GM12878 (cell line): ENCODE data around the gene ARMH1. TPM values are rescaled to one million over a fixed set of nuclear protein-coding genes. Genes with fewer than 3 reads are reported as not detected.

Experiments
- ATAC-seq: fragments of 200-7000 bp; cut with Tn5 transposase; 3 replicates; pipeline ENCODE4 v1.9.1; 2020; ENCODE audit warnings: mild to moderate bottlenecking, moderate library complexity
- BruUV-seq: library from RNA; stranded (reverse); fragments of 400-500 nt; replicated peaks from 2 replicates; lab custom pipeline; 2021; lab: Mats Ljungman, UMichigan
- CTCF ChIA-PET: fragments of 300-600 bp; sonication (Branson Sonifier 250); formaldehyde crosslinking; extraction: SDS; loops from one replicate; lab custom pipeline; 2021; ENCODE audit warnings: inconsistent platforms; lab: Yijun Ruan, JAX
- POLR2A ChIA-PET: fragments of 350-600 bp; formaldehyde crosslinking; extraction: SDS; loops from one replicate; lab custom pipeline; 2021; ENCODE audit warnings: inconsistent platforms; lab: Charles Lee
- RAD21 ChIA-PET: fragments of 300-600 bp; sonication (Branson Sonifier 250); formaldehyde crosslinking; loops from one replicate; lab custom pipeline; 2023; ENCODE audit warnings: antibody characterized with exemption; ENCODE audit not compliant: unreplicated experiment; lab: Charles Lee
- SMC1A ChIA-PET: fragments of 300-600 bp; sonication (Branson Sonifier 250); formaldehyde crosslinking; loops from one replicate; lab custom pipeline; 2023; ENCODE audit not compliant: unreplicated experiment, uncharacterized antibody; lab: Charles Lee
- DNase-seq: peaks from one replicate; pipeline ENCODE4 v3.0.0-alpha.2; 2011; ENCODE audit warnings: low read depth, low spot score
- FAIRE-seq: peaks from 3 replicates; lab custom pipeline; 2011; peaks lifted over from hg19 to GRCh38; lab: Jason Lieb, UNC
- H2AFZ ChIP-seq: 2 replicates; pipeline ENCODE4 v1.6.0; 2011; ENCODE audit warnings: low read depth, low read length, control low read depth; ENCODE audit not compliant: control insufficient read depth
- H3K27ac ChIP-seq: 2 replicates; pipeline ENCODE4 v1.5.1; 2011; ENCODE audit warnings: control low read depth; ENCODE audit not compliant: control insufficient read depth, insufficient read depth
- H3K27me3 ChIP-seq, 2 experiments: replicated peaks in 1 of 2; 2 replicates each; pipeline versions ENCODE4 v1.6.0 to v1.6.1; 2011; ENCODE audit warnings: low read length in 1 of 2; ENCODE audit not compliant: control insufficient read depth in 2 of 2, insufficient read depth in 2 of 2
- H3K36me3 ChIP-seq, 2 experiments: 2 replicates each; pipeline ENCODE4 v1.5.1; 2011; ENCODE audit warnings: low read length in 1 of 2; ENCODE audit not compliant: control insufficient read depth in 2 of 2, insufficient read depth in 2 of 2
- H3K4me1 ChIP-seq: 2 replicates; pipeline ENCODE4 v1.6.1; 2011; ENCODE audit warnings: mild to moderate bottlenecking, low read length, moderate library complexity, mixed read lengths; ENCODE audit not compliant: control insufficient read depth, insufficient read depth
- H3K4me2 ChIP-seq: 2 replicates; pipeline ENCODE4 v1.6.0; 2011; ENCODE audit warnings: control low read depth; ENCODE audit not compliant: control insufficient read depth, insufficient read depth
- H3K4me3 ChIP-seq: fragments of 200-600 bp; sonication (generic); 2 replicates; pipeline ENCODE4 v1.5.1; 2016
- H3K79me2 ChIP-seq: 2 replicates; pipeline ENCODE4 v1.6.0; 2011; ENCODE audit warnings: low read length; ENCODE audit not compliant: control insufficient read depth, insufficient read depth
- H3K9ac ChIP-seq: 2 replicates; pipeline ENCODE4 v1.8.0; 2011; ENCODE audit warnings: low read length, control low read depth, mixed read lengths; ENCODE audit not compliant: control insufficient read depth, insufficient read depth
- H3K9me3 ChIP-seq: replicated peaks from 3 replicates; pipeline ENCODE4 v1.5.1; 2011; ENCODE audit warnings: mild to moderate bottlenecking, low read length; ENCODE audit not compliant: control insufficient read depth, insufficient read depth
- H4K20me1 ChIP-seq: 2 replicates; pipeline ENCODE4 v1.6.0; 2011; ENCODE audit not compliant: control insufficient read depth, insufficient read depth
- CEBPB ChIP-seq, 2 experiments: fragments of 150-350 bp in 1 of 2; IDR thresholded peaks; 2 replicates each; pipeline ENCODE4 v1.6.1; 2012 to 2014; ENCODE audit warnings: low read depth in 2 of 2, low read length in 2 of 2, borderline replicate concordance in 1 of 2, inconsistent platforms in 1 of 2
- FOS ChIP-seq: IDR thresholded peaks from 3 replicates; pipeline ENCODE4 v1.6.1; 2011; ENCODE audit warnings: borderline replicate concordance; ENCODE audit not compliant: insufficient read length; ENCODE audit errors: extremely low read depth
- SP1 ChIP-seq: IDR thresholded peaks from one replicate; pipeline ENCODE4 v1.6.1; 2011; ENCODE audit warnings: low read depth, low read length
- WRNIP1 ChIP-seq: IDR thresholded peaks from 2 replicates; pipeline ENCODE4 v1.6.1; 2011; ENCODE audit warnings: low read depth, low read length, improper control_type of control experiment, borderline replicate concordance
- WGBS: methylation state at CpG from one replicate; pipeline ENCODE4 v1.1.6; 2016; ENCODE audit warnings: low lambda C conversion rate; ENCODE audit not compliant: insufficient replicate concordance, insufficient coverage; ENCODE audit errors: missing lambda C conversion rate; 5-methylcytosine and 5-hydroxymethylcytosine counted together
- in situ Hi-C: fragments of 300-500 bp; cut with MboI; formaldehyde crosslinking; loops from 9 replicates; pipeline ENCODE4 v1.14.3; 2018; ENCODE audit warnings: mixed read lengths
- intact Hi-C: fragments of 100-400 bp; cut with micrococcal nuclease; formaldehyde crosslinking; loops from one replicate; pipeline ENCODE4 v1.14.2; 2022; ENCODE audit not compliant: unreplicated experiment
- polyA plus RNA-seq, 11 experiments: library from polyadenylated mRNA; depleted of rRNA in 4 of 11; unstranded in 6 of 11; stranded (reverse) in 5 of 11; fragments of >200 nt; fragmentation: Nextera tagmentation in 4 of 11; fragmentation: Illumina TruSeq in 1 of 11; extraction: Ambion mirVana in 4 of 11; extraction: Trizol in 1 of 11; gene quantifications; 1 replicate in 1 of 11; 2 replicates in 10 of 11; pipeline versions ENCODE4 v1.2.1 to v1.2.3, GENCODE V29; 2011 to 2016; ENCODE audit warnings: inconsistent platforms in 2 of 11, missing spikeins in 2 of 11, low read depth in 1 of 11
- total RNA-seq, 4 experiments: library from RNA; depleted of rRNA in 3 of 4; stranded (reverse); fragments of >200 nt in 3 of 4; fragmentation: Illumina TruSeq in 1 of 4; extraction: Trizol in 1 of 4; gene quantifications; 2 replicates each; pipeline versions ENCODE4 v1.2.1 to v1.2.3, GENCODE V29; 2013 to 2021
- TF ChIP-seq, protein P1 (sequence below): fragments of 450-650 bp; formaldehyde crosslinking; IDR thresholded peaks from 2 replicates; pipeline ENCODE4 v1.5.0; 2022; ENCODE audit warnings: mild to moderate bottlenecking, missing genetic modification characterization
- TF ChIP-seq, protein P2 (sequence below): fragments of 450-650 bp; IDR thresholded peaks from 2 replicates; pipeline ENCODE4 v1.6.1; 2018; ENCODE audit warnings: mild to moderate bottlenecking, low read depth, moderate library complexity; ENCODE audit not compliant: partially characterized antibody
- TF ChIP-seq, protein P3 (sequence below), 3 experiments: IDR thresholded peaks in 2 of 3; conservative IDR thresholded peaks in 1 of 3; 2 replicates each; pipeline ENCODE4 v1.5.1; 2011; ENCODE audit warnings: low read depth in 3 of 3, low read length in 3 of 3, mild to moderate bottlenecking in 3 of 3, control low read depth in 2 of 3, moderate library complexity in 2 of 3, inconsistent platforms in 1 of 3, mixed read lengths in 1 of 3; ENCODE audit not compliant: control insufficient read depth in 2 of 3, insufficient read depth in 1 of 3; ENCODE audit errors: extremely low read depth in 1 of 3
- TF ChIP-seq, protein P4 (sequence below): fragments of 450-650 bp; conservative IDR thresholded peaks from 2 replicates; pipeline ENCODE4 v1.6.1; 2017; ENCODE audit warnings: mild to moderate bottlenecking, moderate library complexity
- TF ChIP-seq, protein P5 (sequence below): IDR thresholded peaks from 2 replicates; pipeline ENCODE4 v1.6.1; 2011; ENCODE audit warnings: mild to moderate bottlenecking, low read depth, low read length, moderate library complexity; ENCODE audit not compliant: insufficient replicate concordance

Gene ARMH1
- total and polyA plus RNA-seq, 10 of the 15 experiments (the other 5 are each of a cell fraction or from before 2014, with no cell fraction given): 0.93 to 43.9 (median 8.2) TPM

DNA sequence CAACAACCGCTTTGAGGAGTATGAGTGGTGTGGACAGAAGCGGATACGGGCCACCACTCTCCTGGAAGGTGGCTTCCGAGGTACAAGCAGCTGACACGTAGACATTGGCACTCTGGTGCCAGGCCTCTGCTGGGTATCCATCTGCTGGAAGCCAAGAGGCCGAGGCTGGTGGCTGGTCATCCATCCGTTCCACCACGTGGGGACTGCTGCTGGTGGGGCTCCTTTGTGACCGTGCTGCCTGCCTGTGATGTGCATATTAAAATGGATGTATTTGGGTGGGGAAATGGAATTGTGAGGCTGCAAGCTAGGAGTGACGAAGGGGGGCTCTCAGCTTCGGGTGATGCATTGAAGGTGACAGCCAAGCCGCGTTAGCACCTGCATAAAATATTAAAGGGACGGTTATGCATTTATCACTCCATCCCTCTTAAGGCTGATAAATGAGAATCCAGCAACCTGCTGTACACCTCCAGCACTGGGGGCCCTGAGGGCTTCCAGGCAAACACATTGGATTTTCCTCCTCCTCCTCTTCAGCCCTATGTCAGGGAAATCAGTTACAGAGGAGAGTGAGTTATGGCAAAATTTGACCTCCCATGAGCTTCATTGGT, 38.3 kb upstream of the ARMH1 start:
- H3K4me1 ChIP-seq: no peaks in the 10 kb centered on the region
- RAD21 ChIA-PET: no interaction called here
- peaks cover 20 to 33% of the 10 kb centered on the region in 2 experiments for H3K36me3 ChIP-seq
- TF ChIP-seq, protein P1, sequence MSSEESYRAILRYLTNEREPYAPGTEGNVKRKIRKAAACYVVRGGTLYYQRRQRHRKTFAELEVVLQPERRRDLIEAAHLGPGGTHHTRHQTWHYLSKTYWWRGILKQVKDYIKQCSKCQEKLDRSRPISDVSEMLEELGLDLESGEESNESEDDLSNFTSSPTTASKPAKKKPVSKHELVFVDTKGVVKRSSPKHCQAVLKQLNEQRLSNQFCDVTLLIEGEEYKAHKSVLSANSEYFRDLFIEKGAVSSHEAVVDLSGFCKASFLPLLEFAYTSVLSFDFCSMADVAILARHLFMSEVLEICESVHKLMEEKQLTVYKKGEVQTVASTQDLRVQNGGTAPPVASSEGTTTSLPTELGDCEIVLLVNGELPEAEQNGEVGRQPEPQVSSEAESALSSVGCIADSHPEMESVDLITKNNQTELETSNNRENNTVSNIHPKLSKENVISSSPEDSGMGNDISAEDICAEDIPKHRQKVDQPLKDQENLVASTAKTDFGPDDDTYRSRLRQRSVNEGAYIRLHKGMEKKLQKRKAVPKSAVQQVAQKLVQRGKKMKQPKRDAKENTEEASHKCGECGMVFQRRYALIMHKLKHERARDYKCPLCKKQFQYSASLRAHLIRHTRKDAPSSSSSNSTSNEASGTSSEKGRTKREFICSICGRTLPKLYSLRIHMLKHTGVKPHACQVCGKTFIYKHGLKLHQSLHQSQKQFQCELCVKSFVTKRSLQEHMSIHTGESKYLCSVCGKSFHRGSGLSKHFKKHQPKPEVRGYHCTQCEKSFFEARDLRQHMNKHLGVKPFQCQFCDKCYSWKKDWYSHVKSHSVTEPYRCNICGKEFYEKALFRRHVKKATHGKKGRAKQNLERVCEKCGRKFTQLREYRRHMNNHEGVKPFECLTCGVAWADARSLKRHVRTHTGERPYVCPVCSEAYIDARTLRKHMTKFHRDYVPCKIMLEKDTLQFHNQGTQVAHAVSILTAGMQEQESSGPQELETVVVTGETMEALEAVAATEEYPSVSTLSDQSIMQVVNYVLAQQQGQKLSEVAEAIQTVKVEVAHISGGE (CRISPR knock-in tag): no peak
- no peak for TF ChIP-seq FOS
- TF ChIP-seq SP1: no peak
- TF ChIP-seq, protein P2, sequence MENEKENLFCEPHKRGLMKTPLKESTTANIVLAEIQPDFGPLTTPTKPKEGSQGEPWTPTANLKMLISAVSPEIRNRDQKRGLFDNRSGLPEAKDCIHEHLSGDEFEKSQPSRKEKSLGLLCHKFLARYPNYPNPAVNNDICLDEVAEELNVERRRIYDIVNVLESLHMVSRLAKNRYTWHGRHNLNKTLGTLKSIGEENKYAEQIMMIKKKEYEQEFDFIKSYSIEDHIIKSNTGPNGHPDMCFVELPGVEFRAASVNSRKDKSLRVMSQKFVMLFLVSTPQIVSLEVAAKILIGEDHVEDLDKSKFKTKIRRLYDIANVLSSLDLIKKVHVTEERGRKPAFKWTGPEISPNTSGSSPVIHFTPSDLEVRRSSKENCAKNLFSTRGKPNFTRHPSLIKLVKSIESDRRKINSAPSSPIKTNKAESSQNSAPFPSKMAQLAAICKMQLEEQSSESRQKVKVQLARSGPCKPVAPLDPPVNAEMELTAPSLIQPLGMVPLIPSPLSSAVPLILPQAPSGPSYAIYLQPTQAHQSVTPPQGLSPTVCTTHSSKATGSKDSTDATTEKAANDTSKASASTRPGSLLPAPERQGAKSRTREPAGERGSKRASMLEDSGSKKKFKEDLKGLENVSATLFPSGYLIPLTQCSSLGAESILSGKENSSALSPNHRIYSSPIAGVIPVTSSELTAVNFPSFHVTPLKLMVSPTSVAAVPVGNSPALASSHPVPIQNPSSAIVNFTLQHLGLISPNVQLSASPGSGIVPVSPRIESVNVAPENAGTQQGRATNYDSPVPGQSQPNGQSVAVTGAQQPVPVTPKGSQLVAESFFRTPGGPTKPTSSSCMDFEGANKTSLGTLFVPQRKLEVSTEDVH: no peak
- TF ChIP-seq WRNIP1: no peak
- TF ChIP-seq, protein P3, sequence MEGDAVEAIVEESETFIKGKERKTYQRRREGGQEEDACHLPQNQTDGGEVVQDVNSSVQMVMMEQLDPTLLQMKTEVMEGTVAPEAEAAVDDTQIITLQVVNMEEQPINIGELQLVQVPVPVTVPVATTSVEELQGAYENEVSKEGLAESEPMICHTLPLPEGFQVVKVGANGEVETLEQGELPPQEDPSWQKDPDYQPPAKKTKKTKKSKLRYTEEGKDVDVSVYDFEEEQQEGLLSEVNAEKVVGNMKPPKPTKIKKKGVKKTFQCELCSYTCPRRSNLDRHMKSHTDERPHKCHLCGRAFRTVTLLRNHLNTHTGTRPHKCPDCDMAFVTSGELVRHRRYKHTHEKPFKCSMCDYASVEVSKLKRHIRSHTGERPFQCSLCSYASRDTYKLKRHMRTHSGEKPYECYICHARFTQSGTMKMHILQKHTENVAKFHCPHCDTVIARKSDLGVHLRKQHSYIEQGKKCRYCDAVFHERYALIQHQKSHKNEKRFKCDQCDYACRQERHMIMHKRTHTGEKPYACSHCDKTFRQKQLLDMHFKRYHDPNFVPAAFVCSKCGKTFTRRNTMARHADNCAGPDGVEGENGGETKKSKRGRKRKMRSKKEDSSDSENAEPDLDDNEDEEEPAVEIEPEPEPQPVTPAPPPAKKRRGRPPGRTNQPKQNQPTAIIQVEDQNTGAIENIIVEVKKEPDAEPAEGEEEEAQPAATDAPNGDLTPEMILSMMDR (IDR thresholded peaks at IDR 0.05 in 2 of 3, conservative IDR thresholded peaks at IDR 0.05 in 1 of 3; ENCODE audit: control insufficient read depth in 2 of 3, extremely low read depth in 1 of 3, insufficient read depth in 1 of 3, low read depth in 3 of 3, low read length in 3 of 3): no peak
- no peak for TF ChIP-seq CEBPB (IDR thresholded peaks at IDR 0.05; ENCODE audit: borderline replicate concordance in 1 of 2, low read depth in 2 of 2, low read length in 2 of 2)
- TF ChIP-seq, protein P4, sequence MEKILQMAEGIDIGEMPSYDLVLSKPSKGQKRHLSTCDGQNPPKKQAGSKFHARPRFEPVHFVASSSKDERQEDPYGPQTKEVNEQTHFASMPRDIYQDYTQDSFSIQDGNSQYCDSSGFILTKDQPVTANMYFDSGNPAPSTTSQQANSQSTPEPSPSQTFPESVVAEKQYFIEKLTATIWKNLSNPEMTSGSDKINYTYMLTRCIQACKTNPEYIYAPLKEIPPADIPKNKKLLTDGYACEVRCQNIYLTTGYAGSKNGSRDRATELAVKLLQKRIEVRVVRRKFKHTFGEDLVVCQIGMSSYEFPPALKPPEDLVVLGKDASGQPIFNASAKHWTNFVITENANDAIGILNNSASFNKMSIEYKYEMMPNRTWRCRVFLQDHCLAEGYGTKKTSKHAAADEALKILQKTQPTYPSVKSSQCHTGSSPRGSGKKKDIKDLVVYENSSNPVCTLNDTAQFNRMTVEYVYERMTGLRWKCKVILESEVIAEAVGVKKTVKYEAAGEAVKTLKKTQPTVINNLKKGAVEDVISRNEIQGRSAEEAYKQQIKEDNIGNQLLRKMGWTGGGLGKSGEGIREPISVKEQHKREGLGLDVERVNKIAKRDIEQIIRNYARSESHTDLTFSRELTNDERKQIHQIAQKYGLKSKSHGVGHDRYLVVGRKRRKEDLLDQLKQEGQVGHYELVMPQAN: no peak
- TF ChIP-seq, protein P5, sequence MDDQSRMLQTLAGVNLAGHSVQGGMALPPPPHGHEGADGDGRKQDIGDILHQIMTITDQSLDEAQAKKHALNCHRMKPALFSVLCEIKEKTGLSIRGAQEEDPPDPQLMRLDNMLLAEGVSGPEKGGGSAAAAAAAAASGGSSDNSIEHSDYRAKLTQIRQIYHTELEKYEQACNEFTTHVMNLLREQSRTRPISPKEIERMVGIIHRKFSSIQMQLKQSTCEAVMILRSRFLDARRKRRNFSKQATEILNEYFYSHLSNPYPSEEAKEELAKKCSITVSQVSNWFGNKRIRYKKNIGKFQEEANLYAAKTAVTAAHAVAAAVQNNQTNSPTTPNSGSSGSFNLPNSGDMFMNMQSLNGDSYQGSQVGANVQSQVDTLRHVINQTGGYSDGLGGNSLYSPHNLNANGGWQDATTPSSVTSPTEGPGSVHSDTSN: no peak
- H3K9ac ChIP-seq: no peak overlapping the region
- no peak overlapping the region for H2AFZ ChIP-seq
- in situ Hi-C loops: no loop called here
- no peaks in the 10 kb centered on the region for H4K20me1 ChIP-seq
- no peaks in the 10 kb centered on the region for H3K27me3 ChIP-seq
- WGBS: 97% methylated on average over 14 of the region's 14 CpGs
- CTCF ChIA-PET: interaction anchor here (0.9 kb wide), 1 partner anchor 16 kb away, joined by 3 read pairs; no protein-coding TSS in a partner anchor
- no peaks in the 10 kb centered on the region for H3K9me3 ChIP-seq
- no peak for DNase-seq
- no peak for FAIRE-seq
- intact Hi-C loops: no loop called here
- no peak overlapping the region for H3K4me3 ChIP-seq
- BruUV-seq: no TSS peak
- SMC1A ChIA-PET: no interaction called here
- H3K79me2 ChIP-seq: peaks cover 19% of the 10 kb centered on the region
- POLR2A ChIA-PET: interaction anchor here (0.6 kb wide), 1 partner anchor 396 kb away, joined by 3 read pairs; no protein-coding TSS in a partner anchor
- no peak for ATAC-seq
- H3K27ac ChIP-seq: no peak overlapping the region
- H3K4me2 ChIP-seq: no peak overlapping the region
